ENCODE data around the gene PRSS48. TPM values are rescaled to one million over a fixed set of nuclear protein-coding genes. Genes with fewer than 3 reads are reported as not detected.
A peak's percentile ranks its signal among the peaks of the same experiment; 100 is the strongest.
"Not testable (repeated sequence)": the region's sequence is repeated elsewhere in the genome, so short reads cannot be mapped to it uniquely, and the experiment has no call there.

The PRSS48 gene
- not detected for total RNA-seq

DNA sequence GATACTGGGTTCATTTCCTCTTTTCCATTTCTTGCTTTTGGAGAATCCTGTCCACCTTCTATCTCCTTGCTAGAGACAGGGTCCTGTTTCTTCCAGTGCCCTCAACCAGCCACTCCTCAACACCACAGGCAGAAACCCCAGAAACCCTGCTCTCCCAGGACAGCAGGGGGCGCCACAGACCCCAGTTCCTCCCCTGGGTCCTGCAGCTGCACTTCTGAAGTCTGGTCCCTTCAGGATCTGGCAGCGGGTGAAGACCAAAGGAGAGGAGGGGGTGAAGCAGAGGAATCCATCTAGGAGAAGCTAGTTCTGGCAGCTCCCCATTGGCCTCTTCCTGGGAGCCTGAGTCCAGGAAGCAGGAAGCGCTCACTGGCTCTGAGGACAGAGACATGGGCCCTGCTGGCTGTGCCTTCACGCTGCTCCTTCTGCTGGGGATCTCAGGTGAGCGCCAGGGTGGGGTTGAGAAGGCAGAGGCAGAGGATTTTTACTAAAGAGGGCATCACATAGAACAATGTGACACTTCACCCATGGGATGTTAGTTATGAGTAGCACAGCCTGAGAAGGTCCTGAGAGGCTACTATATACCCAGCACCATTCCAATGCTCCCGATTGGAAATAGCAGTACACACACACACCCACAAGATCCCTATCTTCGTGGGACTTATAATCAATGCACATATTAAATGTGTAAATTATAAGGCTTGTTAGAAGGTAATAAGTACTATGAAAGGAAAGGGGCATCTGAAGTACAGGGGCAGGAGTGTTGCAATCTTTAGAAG is at the start of gene PRSS48:
PRSS48 (plus strand) TSS at position 375 of the 776 bp plus-strand sequence; CDS start at position 387, 12 bp downstream.
- Mint-ChIP-seq H3K36me3 (no peaks in the 10 kb centered on the region), H3K27ac (no peak within 1 kb of the TSS), H3K9me3 (no peaks in the 10 kb centered on the region), H3K4me1 (ENCODE audit: low read depth) (no peaks in the 10 kb centered on the region), H3K27me3 (peaks cover 1% of the 10 kb centered on the region), H3K4me3 (no peak within 1 kb of the TSS)
- intact Hi-C loops (cut with micrococcal nuclease) = loop anchor here (2.0 kb wide), 2 partner anchors 86 to 160 kb away; no protein-coding TSS in a partner anchor
- ChIA-PET POLR2A (no interaction called here), CTCF (interaction anchor here (0.5 to 1.5 kb wide), 9 partner anchors 11 to 1072 kb away, joined by 3 to 6 read pairs (median 3); no protein-coding TSS in a partner anchor)
- peak; percentile 67 for DNase-seq

DNA sequence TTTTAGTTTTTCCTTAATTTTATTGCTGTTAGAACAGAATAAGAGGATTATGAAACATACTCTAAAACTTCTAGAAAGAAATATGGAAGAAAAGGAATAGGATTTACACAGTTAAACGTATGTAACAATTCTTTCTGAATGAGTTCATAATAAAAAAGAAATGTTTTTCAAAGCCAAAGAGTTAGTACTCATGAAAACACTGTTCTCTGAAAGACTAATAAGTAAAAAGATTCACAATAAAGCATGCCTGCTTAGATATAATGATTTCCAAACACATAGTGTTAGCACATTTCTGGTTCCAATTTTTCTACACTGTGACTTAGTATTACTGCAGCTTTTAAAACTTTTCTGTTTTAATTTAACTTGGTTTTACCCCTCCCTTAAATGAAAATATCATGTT is 49.8 kb upstream of the PRSS48 start:
- POLR2A ChIA-PET = no interaction called here
- Mint-ChIP-seq H3K4me3 (no peak overlapping the region), H3K27ac (no peak overlapping the region), H3K9me3 (no peaks in the 10 kb centered on the region), H3K27me3 (peaks cover 10% of the 10 kb centered on the region), H3K4me1 (ENCODE audit: low read depth) (no peaks in the 10 kb centered on the region), H3K36me3 (no peaks in the 10 kb centered on the region)
- intact Hi-C loops (cut with micrococcal nuclease) = no loop called here
- CTCF ChIA-PET = interaction anchor here (0.6 kb wide), 1 partner anchor 149 kb away, joined by 4 read pairs; no protein-coding TSS in a partner anchor
- no peak for DNase-seq

- no peaks in the 10 kb centered on the region for H3K36me3 Mint-ChIP-seq
- intact Hi-C loops (cut with micrococcal nuclease) = no loop called here
- no peak overlapping the region for H3K27ac Mint-ChIP-seq
- H3K27me3 Mint-ChIP-seq = peaks cover 11% of the 10 kb centered on the region
- no peak overlapping the region for H3K4me3 Mint-ChIP-seq
- no peak for DNase-seq
- H3K9me3 Mint-ChIP-seq = no peaks in the 10 kb centered on the region
- no peaks in the 10 kb centered on the region for H3K4me1 Mint-ChIP-seq (ENCODE audit: low read depth)
- ChIA-PET CTCF (no interaction called here), POLR2A (no interaction called here)
Measured at GRCh38 chr4:151227731-151228130, 49.2 kb upstream of the PRSS48 start.

DNA sequence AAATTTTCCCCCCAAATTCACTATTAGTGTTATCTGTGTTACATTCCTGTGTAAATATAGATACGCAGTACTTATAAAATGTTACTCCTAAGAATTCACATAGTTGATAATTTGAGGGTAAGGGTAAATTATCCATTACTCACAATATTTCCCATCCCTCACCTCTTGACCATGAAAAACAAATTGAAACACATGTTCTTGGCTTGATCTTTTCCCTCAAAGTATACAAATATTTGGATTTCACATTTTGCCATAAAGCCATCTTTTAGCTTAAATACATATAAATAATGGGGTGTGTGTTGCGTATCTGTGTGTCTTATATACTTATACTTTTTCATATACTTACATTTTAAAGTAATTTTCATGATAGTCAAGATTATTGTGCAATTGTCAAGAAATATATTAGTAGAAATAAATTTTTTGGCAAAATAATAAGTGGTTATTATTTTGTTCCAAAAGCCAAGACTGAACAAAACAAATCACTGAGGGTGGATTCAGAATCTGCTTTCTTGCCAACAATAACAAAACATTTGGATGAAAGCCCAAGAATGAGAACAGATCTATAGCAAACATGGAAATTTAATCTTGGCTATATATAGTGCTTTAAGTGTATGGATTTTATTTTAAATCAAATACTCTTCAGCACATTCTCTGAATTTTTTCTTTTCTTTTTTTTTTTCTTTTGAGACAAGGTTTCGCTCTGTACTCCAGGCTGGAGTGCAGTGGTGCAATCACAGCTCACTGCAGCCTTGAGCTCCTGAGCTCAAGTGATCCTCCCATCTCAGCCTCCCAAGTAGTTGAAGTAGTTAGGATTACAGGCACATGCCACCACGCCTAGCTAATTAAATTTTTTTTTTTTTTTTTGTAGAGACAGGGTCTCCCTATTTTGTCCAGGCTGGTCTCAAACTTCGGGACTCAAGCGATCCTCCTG is 48.5 kb upstream of the PRSS48 start:
- H3K4me1 Mint-ChIP-seq (ENCODE audit: low read depth) = no peaks in the 10 kb centered on the region
- peaks cover 11% of the 10 kb centered on the region for H3K27me3 Mint-ChIP-seq
- H3K9me3 Mint-ChIP-seq = no peaks in the 10 kb centered on the region
- DNase-seq = no peak
- no peak overlapping the region for H3K4me3 Mint-ChIP-seq
- CTCF ChIA-PET = no interaction called here
- intact Hi-C loops (cut with micrococcal nuclease) = no loop called here
- POLR2A ChIA-PET = no interaction called here
- no peaks in the 10 kb centered on the region for H3K36me3 Mint-ChIP-seq
- no peak overlapping the region for H3K27ac Mint-ChIP-seq

DNA sequence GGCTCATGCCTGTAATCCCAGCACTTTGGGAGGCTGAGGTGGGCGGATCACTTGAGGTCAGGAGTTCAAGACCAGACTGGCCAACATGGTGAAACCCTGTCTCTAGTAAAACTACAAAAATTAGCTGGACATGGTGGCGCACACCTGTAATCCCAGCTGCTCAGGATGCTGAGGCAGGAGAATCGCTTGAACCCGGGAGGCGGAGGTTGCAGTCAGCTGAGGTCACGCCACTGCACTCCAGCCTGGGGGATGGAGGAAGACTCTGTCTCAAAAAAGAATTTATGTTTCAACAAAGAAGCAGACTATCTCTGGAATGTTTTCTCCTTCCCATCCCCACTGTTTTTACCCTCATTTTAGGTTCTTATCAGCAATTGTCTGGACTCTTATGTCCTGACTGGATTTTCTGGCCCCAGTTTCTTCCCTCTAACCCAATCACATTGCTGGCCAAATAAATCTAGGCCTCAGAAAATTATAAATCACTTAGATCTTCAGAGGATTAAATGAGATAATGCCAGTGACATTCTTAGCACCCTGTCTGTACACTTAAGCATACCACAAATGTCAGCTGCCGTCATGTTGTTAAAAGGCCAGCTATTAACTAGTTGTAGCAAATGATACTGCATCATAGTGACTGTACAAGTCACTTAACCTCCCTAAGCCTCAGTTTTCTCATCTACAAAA is 44.9 kb upstream of the PRSS48 start:
- no peak overlapping the region for H3K27ac Mint-ChIP-seq
- no peaks in the 10 kb centered on the region for H3K4me1 Mint-ChIP-seq (ENCODE audit: low read depth)
- peaks cover 5% of the 10 kb centered on the region for H3K27me3 Mint-ChIP-seq
- H3K4me3 Mint-ChIP-seq = no peak overlapping the region
- DNase-seq = no peak
- ChIA-PET CTCF (no interaction called here), POLR2A (no interaction called here)
- H3K36me3 Mint-ChIP-seq = no peaks in the 10 kb centered on the region
- H3K9me3 Mint-ChIP-seq = no peaks in the 10 kb centered on the region
- intact Hi-C loops (cut with micrococcal nuclease) = no loop called here

- CTCF ChIA-PET = no interaction called here
- H3K9me3 Mint-ChIP-seq = no peaks in the 10 kb centered on the region
- no peak for DNase-seq
- H3K4me1 Mint-ChIP-seq (ENCODE audit: low read depth) = no peaks in the 10 kb centered on the region
- intact Hi-C loops (cut with micrococcal nuclease) = no loop called here
- POLR2A ChIA-PET = no interaction called here
- H3K27me3 Mint-ChIP-seq = peaks cover 1% of the 10 kb centered on the region
- no peak overlapping the region for H3K27ac Mint-ChIP-seq
- H3K4me3 Mint-ChIP-seq = no peak overlapping the region
- H3K36me3 Mint-ChIP-seq = no peaks in the 10 kb centered on the region
Measured at GRCh38 chr4:151233600-151233999, 43.4 kb upstream of the PRSS48 start.

DNA sequence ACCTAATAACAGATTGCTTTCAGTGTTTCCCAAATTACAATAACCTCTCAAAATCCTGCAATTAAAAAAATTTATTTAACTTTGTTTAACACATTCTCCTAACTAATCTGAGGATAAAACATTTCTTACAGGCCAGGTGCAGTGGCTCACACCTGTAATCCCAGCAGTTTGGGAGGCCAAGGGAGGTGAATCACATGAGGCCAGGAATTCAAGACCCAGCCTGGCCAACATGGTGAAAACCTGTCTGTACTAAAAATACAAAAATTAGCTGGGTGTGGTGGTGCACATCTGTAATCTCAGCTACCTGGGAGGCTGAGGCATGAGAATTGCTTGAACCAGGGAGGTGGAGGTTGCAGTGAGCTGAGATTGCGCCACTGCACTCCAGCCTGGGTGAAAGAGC is 41.6 kb upstream of the PRSS48 start:
- CTCF ChIA-PET; H3K9me3 Mint-ChIP-seq; DNase-seq; H3K4me3 Mint-ChIP-seq; POLR2A ChIA-PET; intact Hi-C loops (cut with micrococcal nuclease); H3K4me1 Mint-ChIP-seq (ENCODE audit: low read depth); H3K36me3 Mint-ChIP-seq; H3K27ac Mint-ChIP-seq; H3K27me3 Mint-ChIP-seq: not testable (repeated sequence)

DNA sequence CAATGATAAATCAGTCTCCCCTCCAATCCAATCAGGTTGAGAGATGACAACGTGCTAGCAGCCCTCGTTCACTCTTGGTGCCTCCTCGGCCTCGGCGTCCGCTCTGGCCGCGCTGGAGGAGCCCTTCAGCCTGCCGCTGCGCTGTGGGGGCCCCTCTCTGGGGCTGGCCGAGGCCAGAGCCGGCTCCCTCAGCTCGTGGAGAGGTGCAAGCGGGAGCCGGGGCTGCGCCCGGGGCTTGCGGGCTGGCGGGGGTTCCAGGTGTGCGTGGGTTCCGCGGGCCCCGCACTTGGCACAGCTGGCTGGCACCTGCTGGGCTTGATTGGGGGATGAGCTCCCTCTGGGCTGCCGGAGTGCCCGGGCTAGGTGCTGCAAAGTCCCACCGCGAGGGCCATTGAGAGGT is 40.9 kb upstream of the PRSS48 start:
- Mint-ChIP-seq H3K36me3 (no peaks in the 10 kb centered on the region), H3K27me3 (peaks cover 3% of the 10 kb centered on the region), H3K4me3 (no peak overlapping the region), H3K27ac (no peak overlapping the region), H3K9me3 (no peaks in the 10 kb centered on the region), H3K4me1 (ENCODE audit: low read depth) (no peaks in the 10 kb centered on the region)
- DNase-seq = no peak
- POLR2A ChIA-PET = no interaction called here
- intact Hi-C loops (cut with micrococcal nuclease) = no loop called here
- CTCF ChIA-PET = no interaction called here

GRCh38 chr4:151238477-151238876 is 38.5 kb upstream of the PRSS48 start:
- Mint-ChIP-seq H3K9me3 (no peaks in the 10 kb centered on the region), H3K4me3 (no peak overlapping the region), H3K36me3 (no peaks in the 10 kb centered on the region), H3K27ac (no peak overlapping the region), H3K4me1 (ENCODE audit: low read depth) (no peaks in the 10 kb centered on the region), H3K27me3 (peaks cover 1% of the 10 kb centered on the region)
- POLR2A ChIA-PET = no interaction called here
- intact Hi-C loops (cut with micrococcal nuclease) = no loop called here
- CTCF ChIA-PET = no interaction called here
- no peak for DNase-seq

DNA sequence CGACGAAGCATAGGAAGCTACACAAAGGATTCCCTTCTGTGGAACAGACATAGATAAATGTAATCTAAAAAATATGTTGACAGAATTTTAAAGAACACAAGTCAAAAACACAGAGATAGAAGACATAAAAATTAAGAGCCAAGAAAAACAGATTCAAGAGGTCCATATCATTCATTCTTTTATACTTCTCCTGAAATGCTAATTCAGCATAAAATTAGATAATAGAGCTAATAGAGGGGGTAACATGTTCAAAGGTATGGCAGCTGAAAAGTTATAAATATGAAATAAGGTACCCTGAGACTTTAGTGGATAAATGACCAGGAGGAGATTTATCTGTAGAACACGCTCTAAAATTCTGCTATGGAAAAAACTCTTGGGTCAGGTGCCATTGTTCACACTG is 37.4 kb upstream of the PRSS48 start:
- Mint-ChIP-seq H3K4me3 (no peak overlapping the region), H3K9me3 (no peaks in the 10 kb centered on the region), H3K4me1 (ENCODE audit: low read depth) (no peaks in the 10 kb centered on the region), H3K27me3 (peaks cover 1% of the 10 kb centered on the region), H3K36me3 (no peaks in the 10 kb centered on the region), H3K27ac (no peak overlapping the region)
- ChIA-PET POLR2A (no interaction called here), CTCF (no interaction called here)
- no peak for DNase-seq
- intact Hi-C loops (cut with micrococcal nuclease) = no loop called here

- H3K36me3 Mint-ChIP-seq = no peaks in the 10 kb centered on the region
- H3K4me3 Mint-ChIP-seq = no peak overlapping the region
- POLR2A ChIA-PET = no interaction called here
- H3K4me1 Mint-ChIP-seq (ENCODE audit: low read depth) = no peaks in the 10 kb centered on the region
- peaks cover 1% of the 10 kb centered on the region for H3K27me3 Mint-ChIP-seq
- no peaks in the 10 kb centered on the region for H3K9me3 Mint-ChIP-seq
- CTCF ChIA-PET = no interaction called here
- no peak for DNase-seq
- intact Hi-C loops (cut with micrococcal nuclease) = no loop called here
- H3K27ac Mint-ChIP-seq = no peak overlapping the region
Measured at GRCh38 chr4:151242305-151242704, 34.7 kb upstream of the PRSS48 start.

DNA sequence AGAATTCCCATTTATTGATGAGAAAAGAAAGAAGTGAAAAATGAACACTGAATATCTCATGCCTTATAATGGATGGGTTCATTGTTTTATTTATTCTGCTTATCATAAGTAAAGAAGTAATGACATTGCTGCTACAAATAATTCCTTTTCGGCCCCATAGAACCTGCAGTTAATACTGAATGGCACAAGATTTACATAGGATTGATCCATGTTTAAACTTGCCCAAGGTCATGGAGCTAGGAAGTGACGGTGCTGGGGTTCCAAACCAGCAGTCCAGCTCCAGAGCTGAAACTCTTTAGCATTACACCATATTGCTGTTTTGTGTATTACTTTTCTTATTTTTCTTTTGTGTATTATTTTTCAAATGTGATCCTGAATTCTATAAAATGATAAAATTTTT is 30.2 kb upstream of the PRSS48 start:
- POLR2A ChIA-PET = no interaction called here
- no peaks in the 10 kb centered on the region for H3K9me3 Mint-ChIP-seq
- H3K4me3 Mint-ChIP-seq = no peak overlapping the region
- CTCF ChIA-PET = no interaction called here
- no peak overlapping the region for H3K27ac Mint-ChIP-seq
- no peaks in the 10 kb centered on the region for H3K4me1 Mint-ChIP-seq (ENCODE audit: low read depth)
- no peaks in the 10 kb centered on the region for H3K36me3 Mint-ChIP-seq
- DNase-seq = no peak
- peaks cover 1% of the 10 kb centered on the region for H3K27me3 Mint-ChIP-seq
- intact Hi-C loops (cut with micrococcal nuclease) = no loop called here

Measured in activated CD4-positive, alpha-beta memory T cell treated with anti-CD3 and anti-CD28 coated beads for 36 hours (primary cell).